Heart left ventricle (tissue), 16 donors: ENCODE measurements around the gene PHF14. TPM values are rescaled to one million over a fixed set of nuclear protein-coding genes. Genes with fewer than 3 reads are reported as not detected.

Experiments used
- ATAC-seq, 4 donors: fragments of 200-7000 bp; cut with Tn5 transposase; one replicate each; pipeline ENCODE4 v1.9.1; 2020 to 2022; ENCODE audit warnings: moderate library complexity in 4 of 4, mild to moderate bottlenecking in 3 of 4, moderate number of reproducible peaks in 1 of 4
- DNase-seq, 5 donors: peaks; one replicate each; pipeline ENCODE4 v3.0.0-alpha.2; 2020
- H3K27ac ChIP-seq, 12 donors: fragments of 200-600 bp; sonication (generic) in 4 of 12; one replicate each; pipeline versions ENCODE4 v1.5.0 to v1.8.0; 2016 to 2022; ENCODE audit warnings: mild to moderate bottlenecking in 2 of 12
- H3K27me3 ChIP-seq, 9 donors: fragments of 200-600 bp; sonication (generic) in 2 of 9; one replicate each; pipeline versions ENCODE4 v1.5.1 to v1.8.0; 2016 to 2022; ENCODE audit warnings: mild to moderate bottlenecking in 3 of 9
- H3K36me3 ChIP-seq, 9 donors: fragments of 200-600 bp; sonication (generic) in 2 of 9; one replicate each; pipeline versions ENCODE4 v1.5.0 to v1.8.0; 2018 to 2022; ENCODE audit warnings: mild to moderate bottlenecking in 2 of 9
- H3K4me1 ChIP-seq, 12 donors: fragments of 200-600 bp; sonication (generic) in 4 of 12; one replicate each; pipeline versions ENCODE4 v1.5.0 to v1.8.0; 2016 to 2022; ENCODE audit warnings: mild to moderate bottlenecking in 3 of 12
- H3K4me3 ChIP-seq, 12 donors: fragments of 200-600 bp; sonication (generic) in 4 of 12; one replicate each; pipeline versions ENCODE4 v1.5.0 to v1.8.0; 2017 to 2022; ENCODE audit warnings: mild to moderate bottlenecking in 9 of 12, moderate library complexity in 4 of 12
- H3K9me3 ChIP-seq, 12 donors: fragments of 200-600 bp; sonication (generic) in 4 of 12; one replicate each; pipeline versions ENCODE4 v1.5.0 to v1.8.0; 2016 to 2022; ENCODE audit warnings: mild to moderate bottlenecking in 1 of 12
- POLR2A ChIP-seq, 2 donors: fragments of 450-650 bp; IDR thresholded peaks; one replicate each; pipeline ENCODE4 v1.6.1; 2017; ENCODE audit warnings: antibody characterized with exemption in 2 of 2, mild to moderate bottlenecking in 2 of 2, moderate library complexity in 2 of 2
- whole genome bisulfite sequencing, 4 donors: extraction: QIAGEN DNeasy Blood & Tissue Kit in 2 of 4; methylation state at CpG; one replicate each; pipeline versions ENCODE4 v1.1.5 to v1.1.7; 2013 to 2018; 5-methylcytosine and 5-hydroxymethylcytosine counted together
- intact Hi-C, 10 donors: fragments of 100-400 bp; cut with DNase I; formaldehyde crosslinking; loops; one replicate each; pipeline versions ENCODE4 v1.11.1 to v1.14.2; 2022
- polyA plus RNA-seq, 2 donors: library from polyadenylated mRNA; stranded (reverse); fragments of 200-250 nt; gene quantifications; one replicate each; pipeline ENCODE4 v1.2.3, GENCODE V29; 2013
- total RNA-seq, 9 donors: library from RNA; depleted of rRNA in 2 of 9; stranded (reverse); fragments of >200 nt in 2 of 9; fragmentation: NEBNext Ultra II Directional in 3 of 9; extraction: Animal tissue kit (Norgen Biotek cat#: 25700) in 3 of 9; gene quantifications; one replicate each; pipeline versions ENCODE4 v1.1.0 to v1.2.4, GENCODE V29; 2016 to 2023
- TF ChIP-seq, protein P1 (sequence below), 12 donors: fragments of 200-600 bp; sonication (generic) in 4 of 12; IDR thresholded peaks; one replicate each; pipeline versions ENCODE4 v1.5.0 to v1.8.0; 2018 to 2022; ENCODE audit warnings: antibody characterized with exemption in 12 of 12, mild to moderate bottlenecking in 5 of 12
- donor health status: ischemic (EF 13 %, LVEDD 7.1; RV severe dilation, severe dysfunction).
- donor health status: healthy with polysubstance abuse.
- donor health status: DM: no; HTN: yes; CAD: no.
- donor health status: DM: no; HTN: no; CAD: no.
- donor health status: ischemic (EF 25% LVEDD 6.9; RV normal size, moderate dysfunction).
- donor health status: ischemic (EF 25% LVEDD 5.7; RV mildly dilated, moderate dysfunction).
- donor health status: healthy.
- donor health status: DM: yes; HTN: yes; CAD: no.
- donor health status: ischemic (EF 35%, LVEDD 5.7; RV mildly dilated, moderate dysfunction).
- donor health status: nonischemic (EF 11% LVEDD 7.7; RV severe dilation, severe dysfunction).
- donor health status: DM: yes; HTN: yes; CAD: no.
- donor health status: PGD.
- donor health status: ischemic (EF 29% LVEDD 5.4; RV normal size, mild dysfunction).
- donor health status: nonischemic (EF 23%, LVEDD 6.1; RV moderate dilation, normal function).

The PHF14 gene
- total and polyA plus RNA-seq, 11 donors = 8.8 to 21.4 (median 14.3) TPM

- DNase-seq = no peak
- no peak overlapping the region for H3K27ac ChIP-seq
- ATAC-seq = no peak
- no peaks in the 10 kb centered on the region for H3K36me3 ChIP-seq
- no peak overlapping the region for H3K4me3 ChIP-seq
- 82 to 88% (median 86%) methylated on average over 1 of the region's 1 CpG for WGBS, 4 donors
- H3K27me3 ChIP-seq = no peaks in the 10 kb centered on the region
- no peak for TF ChIP-seq POLR2A (IDR thresholded peaks at IDR 0.05)
- TF ChIP-seq, protein P1, sequence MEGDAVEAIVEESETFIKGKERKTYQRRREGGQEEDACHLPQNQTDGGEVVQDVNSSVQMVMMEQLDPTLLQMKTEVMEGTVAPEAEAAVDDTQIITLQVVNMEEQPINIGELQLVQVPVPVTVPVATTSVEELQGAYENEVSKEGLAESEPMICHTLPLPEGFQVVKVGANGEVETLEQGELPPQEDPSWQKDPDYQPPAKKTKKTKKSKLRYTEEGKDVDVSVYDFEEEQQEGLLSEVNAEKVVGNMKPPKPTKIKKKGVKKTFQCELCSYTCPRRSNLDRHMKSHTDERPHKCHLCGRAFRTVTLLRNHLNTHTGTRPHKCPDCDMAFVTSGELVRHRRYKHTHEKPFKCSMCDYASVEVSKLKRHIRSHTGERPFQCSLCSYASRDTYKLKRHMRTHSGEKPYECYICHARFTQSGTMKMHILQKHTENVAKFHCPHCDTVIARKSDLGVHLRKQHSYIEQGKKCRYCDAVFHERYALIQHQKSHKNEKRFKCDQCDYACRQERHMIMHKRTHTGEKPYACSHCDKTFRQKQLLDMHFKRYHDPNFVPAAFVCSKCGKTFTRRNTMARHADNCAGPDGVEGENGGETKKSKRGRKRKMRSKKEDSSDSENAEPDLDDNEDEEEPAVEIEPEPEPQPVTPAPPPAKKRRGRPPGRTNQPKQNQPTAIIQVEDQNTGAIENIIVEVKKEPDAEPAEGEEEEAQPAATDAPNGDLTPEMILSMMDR (IDR thresholded peaks at IDR 0.05) = no peak
- intact Hi-C loops = loop anchor here in 1 of 10 donors (10.0 kb wide), 1 partner anchor 189 kb away; no protein-coding TSS in a partner anchor
- no peaks in the 10 kb centered on the region for H3K4me1 ChIP-seq
- H3K9me3 ChIP-seq = no peaks in the 10 kb centered on the region
These were observed 182.2 kb downstream of the PHF14 start for GRCh38 chr7:11155883-11156282.

DNA sequence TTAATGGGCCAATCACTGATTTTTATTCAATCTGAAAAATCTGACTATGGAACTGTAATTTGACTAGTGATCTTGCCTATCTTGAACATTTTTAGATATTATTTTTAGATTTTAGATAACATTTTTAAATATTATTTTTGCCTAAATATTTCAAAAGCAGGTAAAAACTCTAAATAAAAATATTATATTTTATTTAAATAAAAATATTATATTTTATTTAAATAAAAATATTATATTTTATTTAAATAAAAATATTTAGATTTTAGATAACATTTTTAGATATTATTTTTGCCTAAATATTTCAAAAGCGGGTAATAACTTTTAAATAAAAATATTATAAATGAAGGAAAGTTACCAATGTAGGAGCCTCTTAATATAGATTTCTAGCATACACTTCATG, 187.8 kb downstream of the PHF14 start:
- intact Hi-C loops = no loop called here
- DNase-seq (no peak), ATAC-seq (no peak)
- H3K9me3 ChIP-seq = no peaks in the 10 kb centered on the region
- H3K4me1 ChIP-seq = no peaks in the 10 kb centered on the region
- H3K27me3 ChIP-seq = no peaks in the 10 kb centered on the region
- 95 to 99% (median 97%) methylated on average over 1 of the region's 1 CpG for WGBS, 4 donors
- TF ChIP-seq, protein P1 (IDR thresholded peaks at IDR 0.05) = no peak
- no peak for TF ChIP-seq POLR2A (IDR thresholded peaks at IDR 0.05)
- H3K27ac ChIP-seq = no peak overlapping the region
- H3K4me3 ChIP-seq = no peak overlapping the region
- no peaks in the 10 kb centered on the region for H3K36me3 ChIP-seq

- Histone ChIP-seq H3K4me1 (no peaks in the 10 kb centered on the region), H3K27ac (no peak overlapping the region), H3K27me3 (no peaks in the 10 kb centered on the region), H3K9me3 (no peaks in the 10 kb centered on the region), H3K36me3 (no peaks in the 10 kb centered on the region), H3K4me3 (no peak overlapping the region)
- DNase-seq = no peak
- intact Hi-C loops = no loop called here
- WGBS, 4 donors = 95 to 99% (median 96%) methylated on average over 1 of the region's 1 CpG
- TF ChIP-seq POLR2A (IDR thresholded peaks at IDR 0.05) = no peak
- ATAC-seq = no peak
These were observed 189.5 kb downstream of the PHF14 start for GRCh38 chr7:11163220-11163619.

GRCh38 chr7:11166051-11166450, 192.4 kb downstream of the PHF14 start:
- TF ChIP-seq POLR2A (IDR thresholded peaks at IDR 0.05) = no peak
- TF ChIP-seq, protein P1 (IDR thresholded peaks at IDR 0.05) = no peak
- intact Hi-C loops = no loop called here

GRCh38 chr7:11168650-11169170, 195.0 kb downstream of the PHF14 start:
- no peak for DNase-seq
- TF ChIP-seq POLR2A (IDR thresholded peaks at IDR 0.05) = no peak
- TF ChIP-seq, protein P1 (IDR thresholded peaks at IDR 0.05) = no peak
- Histone ChIP-seq H3K36me3 (no peaks in the 10 kb centered on the region), H3K9me3 (no peaks in the 10 kb centered on the region), H3K4me3 (no peak overlapping the region), H3K27me3 (no peaks in the 10 kb centered on the region), H3K27ac (no peak overlapping the region), H3K4me1 (peaks cover 0 to 12% (median 0%) of the 10 kb centered on the region in 12 donors)
- no peak for ATAC-seq
- intact Hi-C loops = no loop called here
- WGBS, 4 donors = 63 to 71% (median 68%) methylated on average over 1 of the region's 1 CpG

More at GRCh38 chr7:11166051-11166450, 192.4 kb downstream of the PHF14 start:
- ATAC-seq = no peak
- Histone ChIP-seq H3K4me1 (peaks cover 0 to 7% (median 0%) of the 10 kb centered on the region in 12 donors), H3K27ac (no peak overlapping the region), H3K9me3 (no peaks in the 10 kb centered on the region), H3K36me3 (no peaks in the 10 kb centered on the region), H3K4me3 (no peak overlapping the region), H3K27me3 (no peaks in the 10 kb centered on the region)
- no peak for DNase-seq
- WGBS, 4 donors = 90 to 97% (median 92%) methylated on average over 1 of the region's 1 CpG
